Transverse colon (tissue), 4 donors: Measurements from ENCODE around the gene GLUD1.
"Not testable (repeated sequence)": the region's sequence is repeated elsewhere in the genome, so short reads cannot be mapped to it uniquely, and the experiment has no call there.

Experiments
- POLR2A ChIP-seq: fragments of 450-650 bp; IDR thresholded peaks from one replicate; pipeline ENCODE4 v1.6.1; 2016; ENCODE audit warnings: antibody characterized with exemption, mild to moderate bottlenecking, moderate library complexity
- POLR2AphosphoS5 ChIP-seq, 3 donors: sonication (generic); formaldehyde crosslinking; IDR thresholded peaks; one replicate each; pipeline ENCODE4 v1.6.1; 2016; ENCODE audit warnings: antibody characterized with exemption in 3 of 3
- TF ChIP-seq, protein P1 (sequence below), 5 experiments: fragments of 200-600 bp in 3 of 5; fragments of 450-650 bp in 2 of 5; sonication (generic) in 3 of 5; IDR thresholded peaks; 1 replicate in 2 of 5; 2 replicates in 3 of 5; pipeline ENCODE4 v1.5.1; 2016 to 2017; ENCODE audit warnings: antibody characterized with exemption in 5 of 5, inconsistent platforms in 3 of 5, mild to moderate bottlenecking in 2 of 5, moderate library complexity in 1 of 5

DNA sequence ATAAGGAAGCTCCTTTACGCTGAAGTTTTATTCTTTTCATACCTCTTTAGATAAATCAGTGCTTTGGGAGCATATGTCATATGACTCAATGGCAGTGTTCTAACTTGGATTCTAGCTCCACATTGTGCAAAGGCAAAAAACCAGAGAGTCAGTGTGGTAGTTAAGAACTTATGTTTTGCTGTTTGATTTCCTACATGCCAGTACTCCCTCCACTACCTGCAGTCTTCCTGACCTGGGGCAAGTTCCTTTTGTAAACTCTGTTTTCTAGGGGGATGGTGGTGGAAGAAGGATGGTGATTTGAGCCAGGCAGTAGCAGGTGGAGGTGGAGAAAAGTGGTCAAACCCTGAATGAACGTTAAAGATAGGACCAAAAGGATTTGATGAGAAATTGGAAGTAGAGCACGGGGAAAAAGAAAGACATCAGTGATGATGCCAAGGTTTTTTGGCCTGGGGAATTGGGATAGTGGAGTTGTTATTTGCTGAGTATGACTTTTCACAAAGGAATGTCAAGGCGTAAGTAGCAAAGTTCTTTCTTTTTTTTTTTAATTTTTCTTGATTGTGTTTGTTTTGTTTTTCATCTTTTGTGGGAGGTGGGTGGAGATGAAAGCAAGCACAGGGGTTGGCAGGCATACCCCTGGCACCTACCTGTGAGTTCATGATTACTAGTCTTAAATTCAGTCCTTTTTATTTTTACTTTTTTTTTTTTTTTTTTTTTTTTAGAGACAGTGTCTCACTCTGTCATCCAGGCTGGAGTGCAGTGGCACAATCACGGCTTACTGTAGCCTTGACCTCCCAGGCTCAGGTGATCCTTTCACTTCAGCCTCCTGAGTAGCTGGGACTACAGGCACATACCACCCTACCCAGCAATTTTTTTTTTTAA lies 47.8 kb upstream of the GLUD1 start:
- TF ChIP-seq POLR2AphosphoS5 (IDR thresholded peaks at IDR 0.05); POLR2A: not testable (repeated sequence)
- TF ChIP-seq, protein P1, sequence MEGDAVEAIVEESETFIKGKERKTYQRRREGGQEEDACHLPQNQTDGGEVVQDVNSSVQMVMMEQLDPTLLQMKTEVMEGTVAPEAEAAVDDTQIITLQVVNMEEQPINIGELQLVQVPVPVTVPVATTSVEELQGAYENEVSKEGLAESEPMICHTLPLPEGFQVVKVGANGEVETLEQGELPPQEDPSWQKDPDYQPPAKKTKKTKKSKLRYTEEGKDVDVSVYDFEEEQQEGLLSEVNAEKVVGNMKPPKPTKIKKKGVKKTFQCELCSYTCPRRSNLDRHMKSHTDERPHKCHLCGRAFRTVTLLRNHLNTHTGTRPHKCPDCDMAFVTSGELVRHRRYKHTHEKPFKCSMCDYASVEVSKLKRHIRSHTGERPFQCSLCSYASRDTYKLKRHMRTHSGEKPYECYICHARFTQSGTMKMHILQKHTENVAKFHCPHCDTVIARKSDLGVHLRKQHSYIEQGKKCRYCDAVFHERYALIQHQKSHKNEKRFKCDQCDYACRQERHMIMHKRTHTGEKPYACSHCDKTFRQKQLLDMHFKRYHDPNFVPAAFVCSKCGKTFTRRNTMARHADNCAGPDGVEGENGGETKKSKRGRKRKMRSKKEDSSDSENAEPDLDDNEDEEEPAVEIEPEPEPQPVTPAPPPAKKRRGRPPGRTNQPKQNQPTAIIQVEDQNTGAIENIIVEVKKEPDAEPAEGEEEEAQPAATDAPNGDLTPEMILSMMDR (IDR thresholded peaks at IDR 0.05): not testable (repeated sequence)
